Measurements from ENCODE around the gene SLC39A1. TPM values are rescaled to one million over a fixed set of nuclear protein-coding genes. Genes with fewer than 3 reads are reported as not detected.

SLC39A1 gene
- total and polyA plus RNA-seq, 7 donors = 25.7 to 97.5 (median 72.4) TPM

- H3K9me3 ChIP-seq = no peaks in the 10 kb centered on the region
- peak overlapping the region in 2 of 4 donors; percentile 18 to 33 for H3K27ac ChIP-seq
- peaks cover 0 to 14% (median 7%) of the 10 kb centered on the region in 4 donors for H3K4me1 ChIP-seq
- intact Hi-C loops (cut with DNase I) = no loop called here
- no peaks in the 10 kb centered on the region for H3K27me3 ChIP-seq
- 69 to 81% methylated on average over 1 of the region's 1 CpG for WGBS, 2 donors
- TF ChIP-seq EP300 (IDR thresholded peaks at IDR 0.05) = no peak
- no peak for TF ChIP-seq CTCF (IDR thresholded peaks at IDR 0.05)
- no peak for TF ChIP-seq POLR2A (IDR thresholded peaks at IDR 0.05)
- TF ChIP-seq POLR2AphosphoS5 (IDR thresholded peaks at IDR 0.05) = no peak
- H3K4me3 ChIP-seq = no peak overlapping the region
- H3K36me3 ChIP-seq = peaks cover 8 to 35% (median 22%) of the 10 kb centered on the region in 4 donors
- no peak for DNase-seq
Observed at GRCh38 chr1:153928245-153928644, 35.1 kb downstream of the SLC39A1 start.

GRCh38 chr1:153926405-153926804, 36.9 kb downstream of the SLC39A1 start:
- H3K36me3 ChIP-seq = peaks cover 0 to 17% (median 9%) of the 10 kb centered on the region in 4 donors
- intact Hi-C loops (cut with DNase I) = no loop called here
- DNase-seq = no peak
- H3K4me3 ChIP-seq = no peak overlapping the region
- WGBS, 2 donors = 81 to 90% methylated on average over 4 of the region's 4 CpGs
- no peaks in the 10 kb centered on the region for H3K27me3 ChIP-seq
- H3K27ac ChIP-seq = no peak overlapping the region
- TF ChIP-seq POLR2AphosphoS5 (IDR thresholded peaks at IDR 0.05) (no peak), POLR2A (IDR thresholded peaks at IDR 0.05) (no peak), EP300 (IDR thresholded peaks at IDR 0.05) (no peak), CTCF (IDR thresholded peaks at IDR 0.05) (no peak)
- H3K4me1 ChIP-seq = peaks cover 0 to 21% (median 12%) of the 10 kb centered on the region in 4 donors
- H3K9me3 ChIP-seq = no peaks in the 10 kb centered on the region

- Histone ChIP-seq H3K4me1 (peaks cover 0 to 50% (median 42%) of the 10 kb centered on the region in 4 donors), H3K9me3 (no peaks in the 10 kb centered on the region), H3K36me3 (no peaks in the 10 kb centered on the region), H3K27me3 (no peaks in the 10 kb centered on the region), H3K4me3 (peak within 1 kb of the TSS; percentile 75 to 99 (median 89)), H3K27ac (peak within 1 kb of the TSS; percentile 86 to 98 (median 94))
- WGBS, 2 donors = 0% methylated on average over 53 of the region's 53 CpGs
- no peak for TF ChIP-seq POLR2A (IDR thresholded peaks at IDR 0.05)
- TF ChIP-seq EP300 (IDR thresholded peaks at IDR 0.05) = peak in 1 of 4 donors; percentile 40
- TF ChIP-seq POLR2AphosphoS5 (IDR thresholded peaks at IDR 0.05) = peak in 3 of 4 donors; percentile 45 to 69 (median 56)
- intact Hi-C loops (cut with DNase I) = loop anchor here (1.0 to 5.0 kb wide), 6 partner anchors 22 to 130 kb away; partner anchors contain the start of genes CRTC2 and RPS27
- DNase-seq = peak; percentile 100
Observed at GRCh38 chr1:153922972-153923925, 40.1 kb downstream of the SLC39A1 start, which contains the start of gene GATAD2B. TSS of gene GATAD2B (minus strand) at chr1:153922972. CDS start at chr1:153828347, 94,625 bp downstream.

- intact Hi-C loops (cut with DNase I) = loop anchor here (2.0 to 5.0 kb wide), 5 partner anchors 35 to 130 kb away; partner anchors contain the start of genes CRTC2 and RPS27
- 1% methylated on average over 83 to 86 of the region's 86 CpGs for WGBS, 2 donors
Observed at GRCh38 chr1:153922076-153922971, 41.0 kb downstream of the SLC39A1 start.

More at GRCh38 chr1:153922076-153922971, 41.0 kb downstream of the SLC39A1 start:
- no peak for DNase-seq
- Histone ChIP-seq H3K9me3 (no peaks in the 10 kb centered on the region), H3K27me3 (no peaks in the 10 kb centered on the region), H3K36me3 (no peaks in the 10 kb centered on the region), H3K4me3 (peak overlapping the region; percentile 75 to 99 (median 89)), H3K27ac (peak overlapping the region; percentile 86 to 98 (median 94)), H3K4me1 (peaks cover 0 to 58% (median 44%) of the 10 kb centered on the region in 4 donors)
- TF ChIP-seq POLR2AphosphoS5 (IDR thresholded peaks at IDR 0.05) = peak in 3 of 4 donors; percentile 41 to 87 (median 75)
- no peak for TF ChIP-seq CTCF (IDR thresholded peaks at IDR 0.05)

All from sigmoid colon (tissue), 7 donors.